Activated T-helper 9 cell treated with anti-CD3 and anti-CD28 coated beads, Interleukin-2, amount 50 U/mL, for 16 hours (primary cell): ENCODE data around the gene LMTK2.
"Not testable (repeated sequence)": the region's sequence is repeated elsewhere in the genome, so short reads cannot be mapped to it uniquely, and the experiment has no call there.

ENCODE experiments used
- DNase-seq: peaks from one replicate; pipeline ENCODE4 v3.0.0-alpha.2; 2020; ENCODE audit warnings: low read depth

The LMTK2 gene

GRCh38 chr7:98105942-98106544 lies 619 bp upstream of the LMTK2 start:
- no peak for DNase-seq

GRCh38 chr7:98107313-98107721 lies 655 bp downstream of the LMTK2 start:
- DNase-seq, result no peak

GRCh38 chr7:98110249-98111022 lies 3.8 kb downstream of the LMTK2 start:
- no peak for DNase-seq

- DNase-seq, result no peak
Observed at GRCh38 chr7:98112077-98112476, 5.4 kb downstream of the LMTK2 start.

- no peak for DNase-seq
Observed at GRCh38 chr7:98115746-98116525, 9.3 kb downstream of the LMTK2 start.

- DNase-seq, result no peak
Observed at GRCh38 chr7:98116656-98117461, 10.2 kb downstream of the LMTK2 start.

- no peak for DNase-seq
Observed at GRCh38 chr7:98119256-98119918, 12.7 kb downstream of the LMTK2 start.

- DNase-seq, result no peak
Observed at GRCh38 chr7:98120559-98120958, 13.9 kb downstream of the LMTK2 start.

- not testable (repeated sequence) for DNase-seq
Observed at GRCh38 chr7:98121388-98121787, 14.7 kb downstream of the LMTK2 start.

GRCh38 chr7:98123365-98123696 lies 16.7 kb downstream of the LMTK2 start:
- no peak for DNase-seq

- DNase-seq, result no peak
Observed at GRCh38 chr7:98125759-98126158, 19.1 kb downstream of the LMTK2 start.

- DNase-seq, result no peak
Observed at GRCh38 chr7:98126311-98127142, 19.9 kb downstream of the LMTK2 start.

- no peak for DNase-seq
Observed at GRCh38 chr7:98128346-98128745, 21.7 kb downstream of the LMTK2 start.

- DNase-seq, result no peak
Observed at GRCh38 chr7:98130959-98131358, 24.3 kb downstream of the LMTK2 start.

- DNase-seq, result no peak
Observed at GRCh38 chr7:98133181-98133580, 26.5 kb downstream of the LMTK2 start.

GRCh38 chr7:98133621-98134303 lies 27.1 kb downstream of the LMTK2 start:
- no peak for DNase-seq

GRCh38 chr7:98134420-98135228 lies 28.0 kb downstream of the LMTK2 start:
- DNase-seq, result no peak

- DNase-seq, result no peak
Observed at GRCh38 chr7:98135984-98136383, 29.3 kb downstream of the LMTK2 start.

- no peak for DNase-seq
Observed at GRCh38 chr7:98136423-98136822, 29.8 kb downstream of the LMTK2 start.
